ENCODE measurements around the gene MYLK4. TPM values are rescaled to one million over a fixed set of nuclear protein-coding genes. Genes with fewer than 3 reads are reported as not detected.

MYLK4 gene
- total RNA-seq, 6 experiments from 2014 or later = 0.10 to 0.21 (median 0.12) TPM

GRCh38 chr6:2754911-2755310 lies 4.2 kb upstream of the MYLK4 start:
- Mint-ChIP-seq H3K27ac (no peak overlapping the region), H3K9me3 (no peaks in the 10 kb centered on the region), H3K36me3 (ENCODE audit: low read depth) (no peaks in the 10 kb centered on the region), H3K4me3 (no peak overlapping the region), H3K27me3 (ENCODE audit: insufficient read depth) (peaks cover 3% of the 10 kb centered on the region), H3K4me1 (ENCODE audit: low read depth) (peaks cover 8% of the 10 kb centered on the region; the same call in 1 of the 2 replicates)
- no peak for DNase-seq
- TF ChIP-seq, protein P1, sequence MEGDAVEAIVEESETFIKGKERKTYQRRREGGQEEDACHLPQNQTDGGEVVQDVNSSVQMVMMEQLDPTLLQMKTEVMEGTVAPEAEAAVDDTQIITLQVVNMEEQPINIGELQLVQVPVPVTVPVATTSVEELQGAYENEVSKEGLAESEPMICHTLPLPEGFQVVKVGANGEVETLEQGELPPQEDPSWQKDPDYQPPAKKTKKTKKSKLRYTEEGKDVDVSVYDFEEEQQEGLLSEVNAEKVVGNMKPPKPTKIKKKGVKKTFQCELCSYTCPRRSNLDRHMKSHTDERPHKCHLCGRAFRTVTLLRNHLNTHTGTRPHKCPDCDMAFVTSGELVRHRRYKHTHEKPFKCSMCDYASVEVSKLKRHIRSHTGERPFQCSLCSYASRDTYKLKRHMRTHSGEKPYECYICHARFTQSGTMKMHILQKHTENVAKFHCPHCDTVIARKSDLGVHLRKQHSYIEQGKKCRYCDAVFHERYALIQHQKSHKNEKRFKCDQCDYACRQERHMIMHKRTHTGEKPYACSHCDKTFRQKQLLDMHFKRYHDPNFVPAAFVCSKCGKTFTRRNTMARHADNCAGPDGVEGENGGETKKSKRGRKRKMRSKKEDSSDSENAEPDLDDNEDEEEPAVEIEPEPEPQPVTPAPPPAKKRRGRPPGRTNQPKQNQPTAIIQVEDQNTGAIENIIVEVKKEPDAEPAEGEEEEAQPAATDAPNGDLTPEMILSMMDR (IDR thresholded peaks at IDR 0.05) = no peak

GRCh38 chr6:2754393-2754792 lies 3.7 kb upstream of the MYLK4 start:
- H3K9me3 Mint-ChIP-seq = no peaks in the 10 kb centered on the region
- no peaks in the 10 kb centered on the region for H3K36me3 Mint-ChIP-seq (ENCODE audit: low read depth)
- peaks cover 12% of the 10 kb centered on the region; the same call in 1 of the 2 replicates for H3K4me1 Mint-ChIP-seq (ENCODE audit: low read depth)
- TF ChIP-seq, protein P1 (IDR thresholded peaks at IDR 0.05) = no peak
- no peak overlapping the region for H3K4me3 Mint-ChIP-seq
- H3K27ac Mint-ChIP-seq = no peak overlapping the region
- no peak for DNase-seq
- peaks cover 3% of the 10 kb centered on the region for H3K27me3 Mint-ChIP-seq (ENCODE audit: insufficient read depth)

DNA sequence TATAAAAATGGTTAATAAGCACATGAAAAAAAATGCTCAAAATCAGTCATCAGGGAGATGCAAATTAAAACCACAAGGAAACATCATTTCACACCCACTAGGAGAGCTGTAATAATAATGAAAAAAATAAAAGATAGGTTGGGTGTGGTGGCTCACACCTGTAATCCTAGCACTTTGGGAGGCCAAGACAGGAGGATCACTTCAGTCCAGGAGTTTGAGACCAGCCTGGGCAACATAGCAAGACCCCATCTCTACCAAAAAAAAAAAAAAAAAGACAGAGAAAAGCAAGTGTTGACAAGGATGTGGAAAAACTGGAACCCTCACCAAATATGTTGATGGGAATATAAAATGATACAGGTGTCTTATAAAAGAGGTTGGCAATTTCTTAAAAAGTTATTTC lies 3.0 kb upstream of the MYLK4 start:
- H3K27me3 Mint-ChIP-seq (ENCODE audit: insufficient read depth) = peaks cover 3% of the 10 kb centered on the region
- no peaks in the 10 kb centered on the region for H3K36me3 Mint-ChIP-seq (ENCODE audit: low read depth)
- H3K9me3 Mint-ChIP-seq = no peaks in the 10 kb centered on the region
- H3K4me1 Mint-ChIP-seq (ENCODE audit: low read depth) = peaks cover 12% of the 10 kb centered on the region; the same call in 1 of the 2 replicates
- no peak for DNase-seq
- no peak overlapping the region for H3K27ac Mint-ChIP-seq
- H3K4me3 Mint-ChIP-seq = no peak overlapping the region
- TF ChIP-seq, protein P1 (IDR thresholded peaks at IDR 0.05) = no peak

- no peak overlapping the region for H3K27ac Mint-ChIP-seq
- no peaks in the 10 kb centered on the region for H3K36me3 Mint-ChIP-seq (ENCODE audit: low read depth)
- no peak overlapping the region for H3K4me3 Mint-ChIP-seq
- TF ChIP-seq, protein P1 (IDR thresholded peaks at IDR 0.05) = no peak
- no peak for DNase-seq
- peaks cover 12% of the 10 kb centered on the region; the same call in 1 of the 2 replicates for H3K4me1 Mint-ChIP-seq (ENCODE audit: low read depth)
- no peaks in the 10 kb centered on the region for H3K9me3 Mint-ChIP-seq
- H3K27me3 Mint-ChIP-seq (ENCODE audit: insufficient read depth) = peaks cover 3% of the 10 kb centered on the region
Measured at GRCh38 chr6:2753110-2753489, 2.4 kb upstream of the MYLK4 start.

GRCh38 chr6:2752477-2753109 lies 1.9 kb upstream of the MYLK4 start:
- Mint-ChIP-seq H3K4me1 (ENCODE audit: low read depth) (peaks cover 12% of the 10 kb centered on the region; the same call in 1 of the 2 replicates), H3K27ac (no peak overlapping the region), H3K9me3 (no peaks in the 10 kb centered on the region), H3K36me3 (ENCODE audit: low read depth) (no peaks in the 10 kb centered on the region), H3K4me3 (no peak overlapping the region), H3K27me3 (ENCODE audit: insufficient read depth) (peaks cover 3% of the 10 kb centered on the region)
- TF ChIP-seq, protein P1 (IDR thresholded peaks at IDR 0.05) = no peak
- DNase-seq = no peak
